IMR-90 (cell line): ENCODE data around the gene CNTN4. TPM values are rescaled to one million over a fixed set of nuclear protein-coding genes. Genes with fewer than 3 reads are reported as not detected.

ENCODE experiments used
- ATAC-seq: fragments of 200-7000 bp; cut with Tn5 transposase; 2 replicates; pipeline ENCODE4 v1.9.1; 2020; ENCODE audit warnings: low read depth, mild to moderate bottlenecking, moderate library complexity
- BruUV-seq: library from RNA; stranded (reverse); fragments of 400-500 nt; replicated peaks from 2 replicates; lab custom pipeline; 2021; lab: Mats Ljungman, UMichigan
- CTCF ChIA-PET: fragments of 300-600 bp; formaldehyde crosslinking; extraction: SDS; loops from one replicate; lab custom pipeline; 2021; ENCODE audit warnings: antibody characterized with exemption; lab: Yijun Ruan, JAX
- POLR2A ChIA-PET: fragments of 300-600 bp; sonication (Branson Sonifier 250); formaldehyde crosslinking; loops from one replicate; lab custom pipeline; 2022; ENCODE audit warnings: antibody characterized with exemption; ENCODE audit not compliant: unreplicated experiment; lab: Charles Lee
- DNase-seq: peaks from one replicate; pipeline ENCODE4 v3.0.0; 2013
- H2AFZ ChIP-seq: replicated peaks from 2 replicates; pipeline ENCODE3; 2013; ENCODE audit warnings: low read length, mild to moderate bottlenecking; ENCODE audit not compliant: poor library complexity
- H2AK5ac ChIP-seq: 2 replicates; pipeline ENCODE4 v1.6.1; 2013; ENCODE audit warnings: low read depth, low read length, inconsistent platforms
- H2AK9ac ChIP-seq: replicated peaks from 2 replicates; pipeline ENCODE3; 2013; ENCODE audit warnings: mild to moderate bottlenecking, low read depth, low read length, moderate library complexity; ENCODE audit not compliant: poor library complexity
- H2BK120ac ChIP-seq: 2 replicates; pipeline ENCODE4 v1.6.1; 2013; ENCODE audit warnings: low read depth, low read length, inconsistent platforms
- H2BK15ac ChIP-seq: 3 replicates; pipeline ENCODE4 v1.6.1; 2013; ENCODE audit warnings: low read depth, low read length, inconsistent platforms
- H2BK20ac ChIP-seq: 2 replicates; pipeline ENCODE4 v1.6.1; 2013; ENCODE audit warnings: low read depth, mild to moderate bottlenecking, inconsistent platforms, low read length, moderate library complexity
- H2BK5ac ChIP-seq: 2 replicates; pipeline ENCODE4 v1.6.1; 2013; ENCODE audit warnings: mild to moderate bottlenecking, low read depth, low read length, inconsistent platforms; ENCODE audit not compliant: poor library complexity, severe bottlenecking
- H3K14ac ChIP-seq: replicated peaks from 2 replicates; pipeline ENCODE4 v1.6.1; 2013; ENCODE audit warnings: low read depth, low read length, inconsistent platforms
- H3K18ac ChIP-seq: 2 replicates; pipeline ENCODE4 v1.6.1; 2013; ENCODE audit warnings: low read depth, low read length, control low read depth
- H3K23ac ChIP-seq: 2 replicates; pipeline ENCODE4 v1.6.1; 2013; ENCODE audit warnings: low read depth, low read length, inconsistent platforms
- H3K27ac ChIP-seq: 2 replicates; pipeline ENCODE4 v1.5.1; 2013; ENCODE audit warnings: mild to moderate bottlenecking, control low read depth, low read length; ENCODE audit not compliant: insufficient read depth
- H3K27me3 ChIP-seq: 2 replicates; pipeline ENCODE4 v1.6.1; 2013; ENCODE audit warnings: low read length; ENCODE audit not compliant: control insufficient read depth, insufficient read depth
- H3K36me3 ChIP-seq: 2 replicates; pipeline ENCODE4 v1.6.1; 2013; ENCODE audit warnings: low read length, mixed read lengths; ENCODE audit not compliant: control insufficient read depth, insufficient read depth
- H3K4ac ChIP-seq: 2 replicates; pipeline ENCODE4 v1.6.1; 2013; ENCODE audit warnings: low read depth, low read length, inconsistent platforms
- H3K4me1 ChIP-seq: 2 replicates; pipeline ENCODE4 v1.6.1; 2013; ENCODE audit warnings: low read length, mixed read lengths; ENCODE audit not compliant: control insufficient read depth, insufficient read depth
- H3K4me2 ChIP-seq: 2 replicates; pipeline ENCODE4 v1.6.1; 2013; ENCODE audit warnings: low read depth, mild to moderate bottlenecking, control low read depth, low read length, moderate library complexity
- H3K4me3 ChIP-seq: 2 replicates; pipeline ENCODE4 v1.5.1; 2013; ENCODE audit warnings: low read depth, mild to moderate bottlenecking, control low read depth, low read length, moderate library complexity; ENCODE audit not compliant: insufficient read depth
- H3K56ac ChIP-seq: 2 replicates; pipeline ENCODE4 v1.6.1; 2013; ENCODE audit warnings: low read length, inconsistent platforms; ENCODE audit not compliant: insufficient read depth; ENCODE audit errors: extremely low read depth
- H3K79me1 ChIP-seq, 2 experiments: 2 replicates each; pipeline ENCODE4 v1.6.1; 2013; ENCODE audit warnings: low read length in 2 of 2, inconsistent platforms in 1 of 2, low read depth in 1 of 2
- H3K9ac ChIP-seq: 2 replicates; pipeline ENCODE4 v1.6.1; 2013; ENCODE audit warnings: low read depth, low read length, control low read depth
- H3K9me1 ChIP-seq: 2 replicates; pipeline ENCODE4 v1.6.1; 2013; ENCODE audit warnings: low read length, inconsistent platforms; ENCODE audit not compliant: insufficient read depth
- H3K9me3 ChIP-seq: 2 replicates; pipeline ENCODE4 v1.6.1; 2013; ENCODE audit warnings: low read length; ENCODE audit not compliant: control insufficient read depth, insufficient read depth
- H4K20me1 ChIP-seq: 2 replicates; pipeline ENCODE4 v1.6.1; 2013; ENCODE audit warnings: low read length, inconsistent platforms; ENCODE audit not compliant: insufficient read depth
- H4K5ac ChIP-seq: 2 replicates; pipeline ENCODE4 v1.6.1; 2013; ENCODE audit warnings: mild to moderate bottlenecking, low read depth, low read length, control low read depth
- H4K8ac ChIP-seq, 2 experiments: 2 replicates each; pipeline ENCODE4 v1.6.1; 2013; ENCODE audit warnings: low read depth in 2 of 2, low read length in 2 of 2, control low read depth in 1 of 2, inconsistent platforms in 1 of 2
- H4K91ac ChIP-seq: 2 replicates; pipeline ENCODE4 v1.6.1; 2013; ENCODE audit warnings: low read depth, low read length, inconsistent platforms; ENCODE audit not compliant: insufficient read depth
- BHLHE40 ChIP-seq: fragments of 150-350 bp; IDR thresholded peaks from 2 replicates; pipeline ENCODE4 v1.6.1; 2016; ENCODE audit warnings: mild to moderate bottlenecking, low read depth, low read length
- CEBPB ChIP-seq: IDR thresholded peaks from 2 replicates; pipeline ENCODE4 v1.6.1; 2012; ENCODE audit warnings: low read depth, low read length, improper control_type of control experiment
- MAFK ChIP-seq: IDR thresholded peaks from 2 replicates; pipeline ENCODE4 v1.6.1; 2012; ENCODE audit warnings: low read depth, low read length, improper control_type of control experiment
- MAZ ChIP-seq: IDR thresholded peaks from 2 replicates; pipeline ENCODE4 v1.6.1; 2012; ENCODE audit warnings: low read depth, mild to moderate bottlenecking, low read length, improper control_type of control experiment, moderate library complexity, borderline replicate concordance
- POLR2A ChIP-seq: IDR thresholded peaks from 2 replicates; pipeline ENCODE4 v1.6.1; 2012; ENCODE audit warnings: mild to moderate bottlenecking, low read depth, low read length
- RAD21 ChIP-seq: IDR thresholded peaks from 2 replicates; pipeline ENCODE4 v1.6.1; 2012; ENCODE audit warnings: low read length, improper control_type of control experiment
- RCOR1 ChIP-seq: IDR thresholded peaks from 2 replicates; pipeline ENCODE4 v1.6.1; 2012; ENCODE audit warnings: mild to moderate bottlenecking, low read length, improper control_type of control experiment; ENCODE audit not compliant: insufficient replicate concordance
- WGBS, 2 experiments: methylation state at CpG; one replicate each; pipeline versions ENCODE4 v1.1.5 to v1.1.7; 2013; ENCODE audit warnings: missing lambda C conversion rate in 2 of 2; ENCODE audit not compliant: insufficient read length in 1 of 2; ENCODE audit errors: extremely low coverage in 2 of 2; 5-methylcytosine and 5-hydroxymethylcytosine counted together
- dilution Hi-C: fragments of 300-500 bp; cut with HindIII; formaldehyde crosslinking; loops from one replicate; pipeline ENCODE4 v1.14.3; 2018; ENCODE audit warnings: low sequenced_read_pairs; ENCODE audit not compliant: unreplicated experiment
- in situ Hi-C: fragments of 300-500 bp; cut with MboI; formaldehyde crosslinking; loops from 3 replicates; pipeline ENCODE4 v1.14.3; 2019; ENCODE audit warnings: low sequenced_read_pairs, inconsistent platforms, mixed read lengths
- intact Hi-C: fragments of 100-400 bp; cut with micrococcal nuclease; formaldehyde crosslinking; loops from 2 replicates; pipeline ENCODE4 v1.10.0; 2022
- polyA plus RNA-seq, 3 experiments: library from polyadenylated mRNA; depleted of rRNA; stranded (reverse); fragments of >200 nt; gene quantifications; 2 replicates each; pipeline ENCODE4 v1.2.3, GENCODE V29; 2012; ENCODE audit warnings: low replicate concordance in 1 of 3
- total RNA-seq: library from RNA; depleted of rRNA; stranded (reverse); fragments of >200 nt; gene quantifications from 2 replicates; pipeline ENCODE4 v1.2.3, GENCODE V29; 2012
- TF ChIP-seq, protein P1 (sequence below): fragments of 150-350 bp; IDR thresholded peaks from 2 replicates; pipeline ENCODE4 v1.6.1; 2017; ENCODE audit warnings: mild to moderate bottlenecking, antibody characterized with exemption, low read length, low read depth

The CNTN4 gene
- total and polyA plus RNA-seq, 2 of the 4 experiments (the other 2 are of a cell fraction), result under 0.01 TPM; not detected in 1

DNA sequence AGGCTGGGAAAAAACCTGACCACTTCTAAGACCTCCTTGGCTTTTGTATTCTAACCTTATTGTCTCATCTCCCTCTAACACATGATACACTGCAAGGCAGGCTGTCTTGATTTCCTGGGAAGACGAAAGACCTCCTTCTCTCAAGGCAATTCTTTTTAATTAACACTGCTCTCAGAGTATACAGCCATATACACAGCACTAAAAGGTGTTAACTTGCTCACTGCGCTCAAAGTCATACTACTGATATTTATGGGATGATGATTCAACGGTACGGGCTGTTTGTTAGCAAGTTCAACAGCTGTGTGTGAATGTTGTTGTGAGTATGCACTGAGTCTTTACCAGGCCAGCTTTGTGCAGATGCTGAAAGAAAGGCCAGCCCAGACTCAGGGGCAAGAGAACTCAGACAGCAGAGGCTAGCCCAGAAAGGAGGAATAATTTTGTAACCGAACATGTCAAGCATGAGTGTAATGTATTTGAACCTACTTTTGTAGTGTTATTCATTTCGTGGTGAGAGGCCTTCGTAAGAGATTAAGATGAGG lies 781.6 kb downstream of the CNTN4 start:
- Histone ChIP-seq H3K27me3 (no peaks in the 10 kb centered on the region), H2AK5ac (no peak overlapping the region), H3K56ac (no peak overlapping the region), H2AFZ (no peak overlapping the region), H2BK5ac (no peak overlapping the region), H3K4me2 (no peak overlapping the region), H3K4ac (no peak overlapping the region), H4K20me1 (no peaks in the 10 kb centered on the region), H2BK15ac (no peak overlapping the region), H3K4me1 (no peaks in the 10 kb centered on the region), H3K27ac (no peak overlapping the region), H3K14ac (no peak overlapping the region), H3K36me3 (no peaks in the 10 kb centered on the region), H3K23ac (no peak overlapping the region), H3K4me3 (no peak overlapping the region), H3K18ac (no peak overlapping the region), H2BK120ac (no peak overlapping the region), H2AK9ac (no peak overlapping the region), H3K9me3 (peaks cover 6% of the 10 kb centered on the region), H3K79me1 (no peaks in the 10 kb centered on the region), H2BK20ac (no peak overlapping the region), H4K8ac (no peak overlapping the region), H4K5ac (no peak overlapping the region), H4K91ac (no peak overlapping the region), H3K9ac (no peak overlapping the region), H3K9me1 (no peaks in the 10 kb centered on the region)
- CTCF ChIA-PET, result no interaction called here
- no peak for DNase-seq
- ATAC-seq, result no peak
- in situ Hi-C loops (no loop called here), intact Hi-C loops (no loop called here), dilution Hi-C loops (no loop called here)
- no TSS peak for BruUV-seq
- POLR2A ChIA-PET, result no interaction called here
- TF ChIP-seq RAD21 (no peak), BHLHE40 (no peak), MAFK (no peak), CEBPB (no peak), MAZ (no peak), POLR2A (no peak), RCOR1 (no peak)
- TF ChIP-seq, protein P1, sequence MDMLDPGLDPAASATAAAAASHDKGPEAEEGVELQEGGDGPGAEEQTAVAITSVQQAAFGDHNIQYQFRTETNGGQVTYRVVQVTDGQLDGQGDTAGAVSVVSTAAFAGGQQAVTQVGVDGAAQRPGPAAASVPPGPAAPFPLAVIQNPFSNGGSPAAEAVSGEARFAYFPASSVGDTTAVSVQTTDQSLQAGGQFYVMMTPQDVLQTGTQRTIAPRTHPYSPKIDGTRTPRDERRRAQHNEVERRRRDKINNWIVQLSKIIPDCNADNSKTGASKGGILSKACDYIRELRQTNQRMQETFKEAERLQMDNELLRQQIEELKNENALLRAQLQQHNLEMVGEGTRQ, result no peak
- WGBS, 2 experiments, result 80% methylated on average over 1 of the region's 7 CpGs; no CpG with 5 or more reads in 1 of the 2 experiments
